HepG2 (cell line): ENCODE measurements around the gene CIROP. TPM values are rescaled to one million over a fixed set of nuclear protein-coding genes. Genes with fewer than 3 reads are reported as not detected.

ENCODE experiments used
- AFF4 ChIP-seq: sonication (generic); formaldehyde crosslinking; IDR thresholded peaks from 2 replicates; pipeline ENCODE4 v1.4.0; 2020; ENCODE audit warnings: missing genetic modification reagents
- CAMTA2 ChIP-seq: sonication (generic); formaldehyde crosslinking; IDR thresholded peaks from 2 replicates; pipeline ENCODE4 v1.4.0; 2020; ENCODE audit warnings: mild to moderate bottlenecking, missing genetic modification reagents, borderline replicate concordance
- CEBPG ChIP-seq: IDR thresholded peaks from 2 replicates; pipeline ENCODE4 v1.6.1; 2016
- CHD4 ChIP-seq: fragments of 200-600 bp; sonication (generic); IDR thresholded peaks from 2 replicates; pipeline ENCODE4 v1.7.0; 2017; ENCODE audit warnings: mild to moderate bottlenecking, low read length, borderline replicate concordance
- EEA1 ChIP-seq: sonication (generic); formaldehyde crosslinking; IDR thresholded peaks from 2 replicates; pipeline ENCODE4 v1.5.1; 2020; ENCODE audit warnings: mild to moderate bottlenecking, missing genetic modification reagents, borderline replicate concordance
- ETV5 ChIP-seq: IDR thresholded peaks from 2 replicates; pipeline ENCODE4 v1.6.1; 2018; ENCODE audit warnings: missing biosample characterization, missing genetic modification reagents, inconsistent platforms, borderline replicate concordance
- EZH2 ChIP-seq: conservative IDR thresholded peaks from 2 replicates; pipeline ENCODE4 v1.6.1; 2012; ENCODE audit warnings: mild to moderate bottlenecking, low read depth, low read length, moderate library complexity
- GMEB1 ChIP-seq: sonication (generic); formaldehyde crosslinking; IDR thresholded peaks from 2 replicates; pipeline ENCODE4 v1.5.1; 2020; ENCODE audit warnings: missing genetic modification reagents, mild to moderate bottlenecking, borderline replicate concordance
- HMGA1 ChIP-seq: sonication (generic); formaldehyde crosslinking; conservative IDR thresholded peaks from 2 replicates; pipeline ENCODE4 v1.4.0; 2020; ENCODE audit warnings: missing genetic modification reagents
- HNRNPL ChIP-seq: fragments of 200-400 bp; formaldehyde crosslinking; IDR thresholded peaks from 2 replicates; pipeline ENCODE4 v1.6.1; 2017; ENCODE audit warnings: mild to moderate bottlenecking, low read depth, low read length
- IRF2 ChIP-seq: IDR thresholded peaks from 2 replicates; pipeline ENCODE4 v1.6.1; 2018; ENCODE audit warnings: missing genetic modification reagents, missing compliant biosample characterization
- ISL2 ChIP-seq: sonication (generic); formaldehyde crosslinking; IDR thresholded peaks from 2 replicates; pipeline ENCODE4 v1.5.0; 2020; ENCODE audit warnings: missing genetic modification reagents
- JUN ChIP-seq: sonication (generic); formaldehyde crosslinking; IDR thresholded peaks from 2 replicates; pipeline ENCODE4 v1.4.0; 2020; ENCODE audit warnings: mild to moderate bottlenecking, missing genetic modification reagents
- MIER2 ChIP-seq: IDR thresholded peaks from 2 replicates; pipeline ENCODE4 v1.6.1; 2016; ENCODE audit warnings: missing biosample characterization, missing genetic modification reagents
- MLLT10 ChIP-seq: sonication (generic); formaldehyde crosslinking; IDR thresholded peaks from 2 replicates; pipeline ENCODE4 v1.4.0; 2020; ENCODE audit warnings: missing genetic modification reagents
- MXI1 ChIP-seq: IDR thresholded peaks from 3 replicates; pipeline ENCODE4 v1.6.1; 2012; ENCODE audit warnings: low read depth, low read length, inconsistent platforms, borderline replicate concordance
- PBX2 ChIP-seq: IDR thresholded peaks from 2 replicates; pipeline ENCODE4 v1.6.1; 2016; ENCODE audit warnings: control low read depth
- RFX5 ChIP-seq: IDR thresholded peaks from 2 replicates; pipeline ENCODE4 v1.6.1; 2011; ENCODE audit warnings: low read depth, low read length, improper control_type of control experiment
- SRSF4 ChIP-seq: fragments of 200-400 bp; formaldehyde crosslinking; IDR thresholded peaks from one replicate; pipeline ENCODE4 v1.6.1; 2018; ENCODE audit warnings: mild to moderate bottlenecking, low read depth, low read length, moderate library complexity; ENCODE audit not compliant: poor library complexity, severe bottlenecking
- ZBTB3 ChIP-seq: sonication (generic); formaldehyde crosslinking; IDR thresholded peaks from 2 replicates; pipeline ENCODE4 v1.4.0; 2020; ENCODE audit warnings: low read depth, mild to moderate bottlenecking, moderate library complexity, missing genetic modification reagents, borderline replicate concordance
- ZBTB39 ChIP-seq: sonication (generic); formaldehyde crosslinking; IDR thresholded peaks from 2 replicates; pipeline ENCODE4 v1.5.0; 2020; ENCODE audit warnings: missing genetic modification reagents
- ZNF326 ChIP-seq: sonication (generic); formaldehyde crosslinking; IDR thresholded peaks from 2 replicates; pipeline ENCODE4 v1.4.0; 2020; ENCODE audit warnings: missing genetic modification reagents, borderline replicate concordance
- ZNF672 ChIP-seq: sonication (generic); formaldehyde crosslinking; IDR thresholded peaks from 2 replicates; pipeline ENCODE4 v1.8.1; 2022; ENCODE audit warnings: missing genetic modification reagents
- ZNF7 ChIP-seq: IDR thresholded peaks from 2 replicates; pipeline ENCODE4 v1.6.1; 2016; ENCODE audit warnings: missing biosample characterization, missing genetic modification reagents
- polyA plus RNA-seq, 8 experiments: library from polyadenylated mRNA; depleted of rRNA in 3 of 8; stranded (reverse) in 7 of 8; unstranded in 1 of 8; fragments of >200 nt; fragmentation: Illumina TruSeq in 4 of 8; extraction: Trizol in 4 of 8; gene quantifications; 2 replicates each; pipeline versions ENCODE4 v1.2.1 to v1.2.3, GENCODE V29; 2011 to 2016; ENCODE audit warnings: low read depth in 4 of 8, missing spikeins in 1 of 8, mixed read lengths in 1 of 8; ENCODE audit not compliant: insufficient read depth in 1 of 8
- total RNA-seq, 5 experiments: library from RNA; depleted of rRNA; stranded (reverse); fragments of >200 nt; fragmentation: Illumina TruSeq; extraction: Trizol; gene quantifications; 2 replicates each; pipeline ENCODE4 v1.2.3, GENCODE V29; 2016; ENCODE audit warnings: low read depth in 1 of 5

The CIROP gene
- total and polyA plus RNA-seq, 2 of the 13 experiments (the other 11 are each of a cell fraction or from before 2014, with no cell fraction given), result 0.07 TPM; not detected in 1

GRCh38 chr14:23105348-23105824 lies 597 bp upstream of the CIROP start (continued):
- TF ChIP-seq EZH2, result 0 out of 2 replicates have a peak, but pooled peaks have one; percentile 4
- peak; percentile 2; the same call in 1 of the 2 replicates for TF ChIP-seq ETV5 (CRISPR knock-in tag)
- no peak for TF ChIP-seq HNRNPL
- TF ChIP-seq ZNF672 (CRISPR knock-in tag), result no peak
- TF ChIP-seq MXI1, result no peak
- no peak for TF ChIP-seq SRSF4
- TF ChIP-seq MLLT10 (CRISPR knock-in tag), result no peak
- no peak for TF ChIP-seq HMGA1 (CRISPR knock-in tag)
- no peak for TF ChIP-seq CAMTA2 (CRISPR knock-in tag)
- TF ChIP-seq ISL2 (CRISPR knock-in tag), result no peak
- TF ChIP-seq GMEB1 (CRISPR knock-in tag), result no peak
- TF ChIP-seq AFF4 (CRISPR knock-in tag), result no peak
- no peak for TF ChIP-seq MIER2
- no peak for TF ChIP-seq JUN (CRISPR knock-in tag)
- TF ChIP-seq ZNF7 (CRISPR knock-in tag), result no peak
- 0 out of 2 replicates have a peak, but pooled peaks have one; percentile 5 for TF ChIP-seq IRF2 (CRISPR knock-in tag)
- TF ChIP-seq CHD4, result 0 out of 2 replicates have a peak, but pooled peaks have one; percentile 51
- no peak for TF ChIP-seq CEBPG (CRISPR knock-in tag)
- TF ChIP-seq ZNF326 (CRISPR knock-in tag), result no peak
- no peak for TF ChIP-seq EEA1 (CRISPR knock-in tag)
- no peak for TF ChIP-seq ZBTB3
- TF ChIP-seq PBX2 (CRISPR knock-in tag), result no peak
- TF ChIP-seq ZBTB39 (CRISPR knock-in tag), result no peak
- no peak for TF ChIP-seq RFX5
